ENCODE measurements around the gene SQSTM1.

SQSTM1 gene

GRCh38 chr5:179795049-179795862 lies 25.4 kb upstream of the SQSTM1 start:
- no peak for DNase-seq

GRCh38 chr5:179795863-179796833 lies 24.6 kb upstream of the SQSTM1 start:
- DNase-seq = peak; percentile 74

GRCh38 chr5:179796877-179797608 lies 23.7 kb upstream of the SQSTM1 start:
- no peak for DNase-seq

GRCh38 chr5:179797741-179798140 lies 23.0 kb upstream of the SQSTM1 start:
- no peak for DNase-seq

GRCh38 chr5:179798144-179798770 lies 22.4 kb upstream of the SQSTM1 start:
- DNase-seq = no peak

GRCh38 chr5:179798771-179799643 lies 21.7 kb upstream of the SQSTM1 start:
- no peak for DNase-seq

- DNase-seq = no peak
Measured at GRCh38 chr5:179799644-179799973, 21.1 kb upstream of the SQSTM1 start.

GRCh38 chr5:179800071-179800695 lies 20.5 kb upstream of the SQSTM1 start:
- no peak for DNase-seq

- DNase-seq = no peak
Measured at GRCh38 chr5:179800696-179801201, 20.0 kb upstream of the SQSTM1 start.

GRCh38 chr5:179801304-179802206 lies 19.1 kb upstream of the SQSTM1 start:
- peak; percentile 81 for DNase-seq

GRCh38 chr5:179802207-179802883 lies 18.4 kb upstream of the SQSTM1 start:
- DNase-seq = no peak

GRCh38 chr5:179802950-179803562 lies 17.6 kb upstream of the SQSTM1 start:
- no peak for DNase-seq

GRCh38 chr5:179803651-179804554 lies 16.8 kb upstream of the SQSTM1 start:
- peak; percentile 87 for DNase-seq

GRCh38 chr5:179804555-179804947 lies 16.2 kb upstream of the SQSTM1 start:
- no peak for DNase-seq

GRCh38 chr5:179805070-179805528 lies 15.6 kb upstream of the SQSTM1 start:
- no peak for DNase-seq

- DNase-seq = peak; percentile 49
Measured at GRCh38 chr5:179805529-179806249, 15.0 kb upstream of the SQSTM1 start.

Measured in hematopoietic multipotent progenitor cell treated with erythropoietin and hydrocortisone succinate and interleukin-3 and kit ligand, for 8 days (in vitro differentiated cells).